GM19324 (cell line): Measurements from ENCODE around the gene ARHGAP26.
"Not testable (repeated sequence)": the region's sequence is repeated elsewhere in the genome, so short reads cannot be mapped to it uniquely, and the experiment has no call there.

Experiments used
- ATAC-seq: cut with Tn5 transposase; IDR thresholded peaks from one replicate; pipeline ENCODE4 v1.9.1; 2021; ENCODE audit warnings: mild to moderate bottlenecking, moderate library complexity; ENCODE audit not compliant: unreplicated experiment, low FRiP score

Gene ARHGAP26

DNA sequence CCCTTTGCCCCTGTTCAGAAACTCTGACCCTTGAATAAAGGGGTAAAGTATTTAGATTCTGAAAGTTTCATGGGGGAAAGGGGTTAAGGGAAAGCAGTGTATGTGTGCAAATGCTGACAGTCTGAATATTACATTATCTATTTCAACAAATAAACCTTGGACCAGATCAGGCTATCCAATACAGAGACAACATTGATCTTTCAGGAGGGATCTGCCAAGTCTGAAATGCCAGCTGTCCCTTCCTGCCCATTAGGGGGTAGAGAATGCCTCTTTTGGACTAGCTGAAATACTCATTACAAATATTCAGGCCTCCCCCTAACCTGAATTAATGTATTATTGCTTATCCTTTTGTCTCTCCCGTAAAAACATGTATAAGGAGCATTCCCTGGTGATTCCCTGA, 413.8 kb downstream of the ARHGAP26 start:
- no peak for ATAC-seq

DNA sequence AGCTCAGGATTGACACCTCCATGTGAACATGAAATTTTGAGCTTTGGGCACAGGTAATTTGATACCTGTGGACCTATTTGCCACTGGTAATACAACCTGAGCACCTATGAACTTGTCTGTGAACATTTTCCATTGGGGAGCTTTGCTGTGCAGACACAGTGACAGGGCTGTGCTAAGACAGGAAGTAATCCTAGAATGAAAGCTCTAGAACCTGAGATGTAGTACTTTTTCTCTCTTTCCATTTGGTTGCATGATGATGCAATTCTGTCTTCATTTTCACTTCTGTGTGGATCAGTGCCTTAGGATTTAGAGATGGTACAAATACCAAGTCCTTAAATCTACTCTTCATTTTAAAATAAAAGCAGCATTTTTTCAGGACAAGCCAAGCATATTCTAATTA, 416.4 kb downstream of the ARHGAP26 start:
- no peak for ATAC-seq

DNA sequence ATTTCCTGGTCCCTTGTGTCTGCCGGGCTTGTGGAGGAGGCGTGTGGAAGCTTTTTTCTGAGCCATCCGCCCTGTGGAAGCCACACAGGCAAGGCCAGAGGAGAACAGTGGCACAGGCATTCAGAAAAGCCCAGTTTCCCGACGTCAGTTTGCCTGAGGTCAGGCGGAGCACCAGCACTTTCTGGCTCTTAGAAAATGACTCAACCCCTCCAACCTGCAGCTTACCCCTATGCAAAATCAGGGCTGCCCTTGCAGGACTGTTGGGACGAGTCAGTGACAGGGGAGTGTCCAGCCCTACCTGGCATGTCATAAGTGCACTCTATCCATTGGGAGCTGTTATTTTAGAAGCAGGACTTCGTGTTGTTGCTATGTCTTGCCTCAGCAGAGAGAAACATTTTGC, 417.3 kb downstream of the ARHGAP26 start:
- no peak for ATAC-seq

DNA sequence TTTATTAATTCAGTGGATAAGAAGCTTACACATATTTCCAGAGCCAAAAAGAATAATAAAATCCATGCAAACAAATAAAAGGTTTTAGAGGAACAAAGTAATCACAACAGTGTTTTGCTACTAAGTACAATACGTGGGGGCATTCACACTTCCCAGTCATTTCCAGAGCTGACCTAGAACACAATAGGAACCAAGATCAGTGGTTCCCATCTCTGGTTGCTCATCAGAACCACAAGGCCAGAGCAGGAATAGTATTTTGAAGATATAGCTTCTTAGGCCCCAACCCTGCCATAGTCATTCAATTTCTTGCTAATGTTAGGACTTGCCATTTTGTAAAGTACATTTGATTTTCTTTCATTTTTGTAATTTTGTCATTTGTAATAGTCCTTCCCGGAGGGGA, 417.9 kb downstream of the ARHGAP26 start:
- ATAC-seq, result no peak

DNA sequence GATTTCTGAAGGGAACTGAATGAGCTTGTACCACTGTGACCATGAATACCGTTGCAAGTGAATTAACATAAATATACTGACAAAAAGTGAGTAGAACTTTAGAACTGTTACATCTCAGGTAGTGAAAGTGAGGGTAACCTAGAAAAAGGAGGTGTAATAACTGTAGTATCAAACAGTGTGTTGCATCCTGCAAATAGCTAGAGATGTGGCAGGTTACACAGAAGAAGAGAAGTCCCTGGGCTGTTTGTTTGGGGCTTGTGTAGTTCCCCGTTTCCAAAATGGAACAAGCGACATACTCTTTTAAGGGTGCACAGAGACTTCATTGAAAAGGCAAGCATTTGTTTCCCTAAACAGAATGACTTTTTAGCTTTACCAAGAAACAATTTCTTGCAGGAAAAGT, 418.5 kb downstream of the ARHGAP26 start:
- ATAC-seq, result no peak

DNA sequence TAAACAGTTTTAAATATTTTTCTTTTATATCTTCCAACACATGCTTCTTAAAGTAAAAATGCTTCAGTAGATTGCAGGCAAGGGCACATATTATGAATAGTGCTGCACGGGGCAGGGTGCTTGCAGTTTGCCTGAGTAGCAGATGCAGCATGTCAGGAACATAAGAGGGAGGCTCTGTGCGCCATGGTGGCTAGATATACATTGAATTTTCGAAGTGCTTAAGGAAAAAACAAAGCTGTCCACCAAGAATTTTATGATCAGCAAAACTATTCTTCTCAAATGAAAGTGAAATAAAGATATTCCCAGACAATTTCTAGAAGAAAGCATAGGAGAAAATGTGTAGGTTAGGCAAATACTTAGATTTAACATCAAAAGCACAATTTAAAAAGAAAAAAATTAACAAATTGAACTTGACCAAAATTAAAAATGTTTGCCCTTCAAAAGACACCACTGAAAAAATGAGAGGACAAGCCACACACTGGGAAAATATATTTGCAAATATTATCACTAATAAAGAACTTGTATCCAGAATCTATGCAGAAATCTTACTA, 420.2 kb downstream of the ARHGAP26 start:
- no peak for ATAC-seq

GRCh38 chr5:143191720-143192119, 421.5 kb downstream of the ARHGAP26 start:
- ATAC-seq, result no peak

DNA sequence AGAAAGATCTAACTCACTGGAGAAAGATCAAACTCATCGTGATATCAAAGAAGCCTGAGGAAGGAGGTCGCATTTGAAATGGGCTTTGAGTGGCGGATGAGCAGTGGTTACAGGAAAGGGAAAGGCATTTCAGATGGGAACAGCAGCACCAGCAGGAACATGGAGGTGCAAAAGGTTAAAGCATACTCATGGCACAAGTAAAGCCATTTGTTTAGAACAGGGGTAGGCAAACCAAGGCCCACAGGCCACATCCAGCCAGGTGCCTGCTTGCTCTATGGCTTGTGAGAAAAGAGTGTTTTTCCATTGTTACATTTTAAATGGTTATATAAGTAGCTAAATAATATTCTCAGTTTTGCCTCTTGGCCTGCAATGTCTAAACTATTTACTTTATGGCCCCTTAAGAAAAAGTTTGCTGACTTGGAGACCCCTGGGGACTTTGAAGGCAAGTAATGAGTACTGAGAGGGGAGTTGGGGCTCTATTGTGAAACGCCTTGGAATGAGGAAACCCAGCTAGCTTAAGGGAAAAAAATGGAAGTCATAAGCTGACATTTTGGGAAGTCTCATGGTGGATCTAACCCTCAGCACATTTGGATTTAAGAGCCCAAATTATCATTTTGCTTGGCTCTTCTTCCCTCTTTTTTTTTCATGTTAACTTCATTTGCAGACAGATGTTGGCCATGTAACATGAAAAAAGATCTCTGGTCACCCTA, 422.2 kb downstream of the ARHGAP26 start:
- no peak for ATAC-seq

- ATAC-seq, result no peak
Observed at GRCh38 chr5:143194206-143194605, 424.0 kb downstream of the ARHGAP26 start.

GRCh38 chr5:143194713-143195112, 424.5 kb downstream of the ARHGAP26 start:
- no peak for ATAC-seq

GRCh38 chr5:143195491-143195890, 425.3 kb downstream of the ARHGAP26 start:
- no peak for ATAC-seq

DNA sequence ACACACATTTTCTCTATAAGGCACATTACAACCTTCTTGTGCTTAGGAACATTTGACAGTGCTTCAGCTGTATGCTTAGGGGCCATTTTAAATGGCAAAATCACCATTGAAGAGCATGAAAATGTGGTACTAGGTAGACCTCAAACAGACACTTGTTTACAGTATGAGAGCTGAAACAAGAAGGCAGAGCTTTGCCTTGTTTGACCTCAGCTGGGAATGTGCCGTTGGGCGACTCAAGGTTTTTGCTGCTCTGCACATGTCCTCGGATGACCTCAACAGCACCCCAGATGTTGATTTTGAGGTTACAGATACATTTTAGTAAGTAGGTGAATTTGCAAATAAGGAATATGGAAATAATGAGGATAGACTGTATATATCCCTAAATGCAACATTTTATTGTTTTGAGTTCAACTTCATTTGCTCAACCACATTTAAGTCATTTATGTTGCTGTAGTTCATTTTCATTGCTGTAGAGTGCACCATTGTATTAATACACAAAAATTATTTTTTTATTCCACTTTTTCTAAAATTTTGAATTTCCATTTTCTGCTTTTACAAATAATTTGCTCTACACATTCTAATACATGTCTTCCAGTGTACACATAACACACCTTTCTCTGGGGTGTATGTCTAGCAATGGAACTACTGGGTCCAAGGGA, 426.6 kb downstream of the ARHGAP26 start:
- no peak for ATAC-seq

- no peak for ATAC-seq
Observed at GRCh38 chr5:143197260-143197656, 427.1 kb downstream of the ARHGAP26 start.

DNA sequence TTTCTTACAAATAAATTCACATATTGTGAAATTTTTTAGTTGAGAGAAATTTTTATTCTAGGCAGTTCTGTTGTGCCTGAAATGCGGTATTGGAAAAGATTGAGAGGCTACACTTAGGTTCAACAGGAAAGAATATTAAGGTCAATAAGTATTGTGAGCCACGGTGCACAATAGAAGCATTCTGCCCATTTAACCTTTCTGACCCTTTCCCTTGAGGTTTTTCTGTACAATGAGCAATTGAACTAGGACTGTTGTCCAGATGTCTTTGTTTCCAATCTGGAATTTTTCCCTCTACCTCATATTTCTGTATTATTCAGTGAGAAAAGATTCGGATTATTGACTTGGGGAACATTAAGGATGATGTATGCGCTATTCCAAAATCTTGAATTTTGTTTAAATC, 428.2 kb downstream of the ARHGAP26 start:
- ATAC-seq, result no peak

GRCh38 chr5:143199161-143199560, 429.0 kb downstream of the ARHGAP26 start:
- ATAC-seq, result no peak

GRCh38 chr5:143199843-143200242, 429.7 kb downstream of the ARHGAP26 start:
- ATAC-seq, result no peak

GRCh38 chr5:143200781-143201398, 430.7 kb downstream of the ARHGAP26 start:
- no peak for ATAC-seq

GRCh38 chr5:143201589-143201988, 431.4 kb downstream of the ARHGAP26 start:
- no peak for ATAC-seq

DNA sequence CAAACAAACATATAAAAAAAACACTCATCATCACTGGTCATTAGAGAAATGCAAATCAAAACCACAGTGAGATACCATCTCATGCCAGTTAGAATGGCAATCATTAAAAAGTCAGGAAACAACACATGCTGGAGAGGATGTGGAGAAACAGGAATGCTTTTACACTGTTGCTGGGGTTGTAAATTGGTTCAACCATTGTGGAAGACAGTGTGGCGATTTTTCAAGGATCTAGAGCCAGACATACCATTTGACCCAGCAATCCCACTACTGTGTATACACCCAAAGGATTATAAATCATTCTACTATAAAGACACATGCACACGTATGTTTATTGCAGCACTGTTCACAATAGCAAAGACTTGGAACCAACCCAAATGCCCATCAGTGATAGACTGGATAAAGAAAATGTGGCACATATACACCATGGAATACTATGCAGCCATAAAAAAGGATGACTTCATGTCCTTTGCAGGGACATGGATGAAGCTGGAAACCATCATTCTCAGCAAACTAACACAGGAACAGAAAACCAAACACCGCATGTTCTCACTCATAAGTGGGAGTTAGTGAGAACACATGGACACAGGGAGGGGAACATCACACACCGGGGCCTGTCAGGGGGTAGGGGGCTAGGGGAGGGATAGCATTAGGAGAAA, 433.3 kb downstream of the ARHGAP26 start:
- not testable (repeated sequence) for ATAC-seq

- no peak for ATAC-seq
Observed at GRCh38 chr5:143204474-143205246, 434.5 kb downstream of the ARHGAP26 start.
